H1 (cell line): ENCODE data around the gene FBLN2. TPM values are rescaled to one million over a fixed set of nuclear protein-coding genes. Genes with fewer than 3 reads are reported as not detected.

Experiments used
- CTCF ChIA-PET: fragments of 300-600 bp; sonication (Branson Sonifier 250); formaldehyde crosslinking; loops from one replicate; lab custom pipeline; 2021; ENCODE audit not compliant: partially characterized antibody; lab: Charles Lee
- POLR2A ChIA-PET: fragments of 300-600 bp; sonication (Branson Sonifier 250); formaldehyde crosslinking; loops from one replicate; lab custom pipeline; 2021; ENCODE audit warnings: inconsistent platforms; ENCODE audit not compliant: partially characterized antibody; lab: Charles Lee
- DNase-seq, 2 experiments: peaks; one replicate each; pipeline versions ENCODE4 v3.0.0 to v3.0.0-alpha.2; 2010 to 2022; ENCODE audit warnings: low spot score in 2 of 2, low read depth in 1 of 2, mixed read lengths in 1 of 2
- FAIRE-seq: peaks from 2 replicates; lab custom pipeline; 2011; peaks lifted over from hg19 to GRCh38; lab: Jason Lieb, UNC
- H2AFZ ChIP-seq: 2 replicates; pipeline ENCODE4 v1.8.1; 2012; ENCODE audit warnings: low read length, inconsistent platforms
- H2AK5ac ChIP-seq: 2 replicates; pipeline ENCODE4 v1.6.1; 2013; ENCODE audit warnings: low read depth, low read length
- H2BK120ac ChIP-seq: replicated peaks from 2 replicates; pipeline ENCODE3; 2013; ENCODE audit warnings: low read depth, low read length, inconsistent platforms
- H2BK12ac ChIP-seq: 2 replicates; pipeline ENCODE4 v1.6.1; 2013; ENCODE audit warnings: low read depth, low read length
- H2BK15ac ChIP-seq: 2 replicates; pipeline ENCODE4 v1.6.1; 2013; ENCODE audit warnings: low read length
- H2BK20ac ChIP-seq: 2 replicates; pipeline ENCODE4 v1.6.1; 2013; ENCODE audit warnings: low read length
- H2BK5ac ChIP-seq: 2 replicates; pipeline ENCODE4 v1.6.1; 2013; ENCODE audit warnings: low read depth, low read length
- H3K14ac ChIP-seq: 2 replicates; pipeline ENCODE4 v1.6.1; 2013; ENCODE audit warnings: inconsistent platforms; ENCODE audit not compliant: insufficient read length
- H3K18ac ChIP-seq: 2 replicates; pipeline ENCODE4 v1.6.1; 2013; ENCODE audit warnings: low read length; ENCODE audit errors: extremely low read depth
- H3K23ac ChIP-seq: 2 replicates; pipeline ENCODE4 v1.6.1; 2013; ENCODE audit warnings: inconsistent platforms; ENCODE audit not compliant: insufficient read length
- H3K23me2 ChIP-seq: 2 replicates; pipeline ENCODE4 v1.6.1; 2013; ENCODE audit warnings: low read depth, low read length
- H3K27ac ChIP-seq: 2 replicates; pipeline ENCODE4 v1.6.1; 2011; ENCODE audit warnings: low read depth, low read length, inconsistent platforms
- H3K27me3 ChIP-seq, 4 experiments: replicated peaks in 1 of 4; 1 replicate in 1 of 4; 2 replicates in 3 of 4; pipeline versions ENCODE4 v1.6.1 to v1.8.1; 2011 to 2013; ENCODE audit warnings: low read length in 3 of 4, mild to moderate bottlenecking in 3 of 4, inconsistent platforms in 2 of 4, mixed read lengths in 2 of 4, moderate library complexity in 1 of 4; ENCODE audit not compliant: control insufficient read depth in 3 of 4, insufficient read depth in 3 of 4; ENCODE audit errors: extremely low read depth in 1 of 4
- H3K36me3 ChIP-seq, 4 experiments: 2 replicates each; pipeline versions ENCODE4 v1.6.1 to v1.8.1; 2011 to 2013; ENCODE audit warnings: mild to moderate bottlenecking in 4 of 4, low read length in 3 of 4, moderate library complexity in 2 of 4, control low read depth in 1 of 4, inconsistent platforms in 1 of 4; ENCODE audit not compliant: insufficient read depth in 4 of 4, control insufficient read depth in 2 of 4
- H3K4ac ChIP-seq: replicated peaks from 2 replicates; pipeline ENCODE3; 2013; ENCODE audit warnings: low read length, low read depth, mixed read lengths, inconsistent platforms; ENCODE audit not compliant: insufficient read length
- H3K4me1 ChIP-seq, 4 experiments: replicated peaks in 1 of 4; 1 replicate in 1 of 4; 2 replicates in 3 of 4; pipeline versions ENCODE4 v1.6.1 to v1.8.1; 2011 to 2013; ENCODE audit warnings: low read length in 3 of 4, inconsistent platforms in 2 of 4, mixed read lengths in 1 of 4; ENCODE audit not compliant: insufficient read depth in 4 of 4, control insufficient read depth in 3 of 4
- H3K4me2 ChIP-seq, 2 experiments: 2 replicates each; pipeline versions ENCODE4 v1.6.1 to v1.8.1; 2011 to 2013; ENCODE audit warnings: low read depth in 2 of 2, low read length in 2 of 2, control low read depth in 1 of 2, inconsistent platforms in 1 of 2, mild to moderate bottlenecking in 1 of 2; ENCODE audit not compliant: insufficient read depth in 1 of 2
- H3K4me3 ChIP-seq, 4 experiments: fragments of 200-600, 300-600 bp in 1 of 4; sonication (generic), shearing (Covaris generic), sonication (Bioruptor Twin) in 1 of 4; 2 replicates each; pipeline versions ENCODE4 v1.5.1 to v1.8.1; 2011 to 2016; ENCODE audit warnings: low read length in 4 of 4, low read depth in 3 of 4, control low read depth in 2 of 4, inconsistent platforms in 2 of 4, mild to moderate bottlenecking in 2 of 4, mixed read lengths in 1 of 4, moderate library complexity in 1 of 4; ENCODE audit not compliant: insufficient read depth in 2 of 4; ENCODE audit errors: extremely low read depth in 1 of 4
- H3K56ac ChIP-seq: replicated peaks from 2 replicates; pipeline ENCODE3; 2013; ENCODE audit warnings: low read depth, mild to moderate bottlenecking, mixed read lengths, low read length, inconsistent platforms; ENCODE audit not compliant: insufficient read length
- H3K79me1 ChIP-seq: 2 replicates; pipeline ENCODE4 v1.6.1; 2013; ENCODE audit warnings: low read depth, low read length, control low read depth
- H3K79me2 ChIP-seq, 2 experiments: 2 replicates each; pipeline versions ENCODE4 v1.6.1 to v1.8.1; 2012 to 2013; ENCODE audit warnings: low read length in 2 of 2, mild to moderate bottlenecking in 2 of 2, inconsistent platforms in 1 of 2; ENCODE audit not compliant: insufficient read depth in 2 of 2, control insufficient read depth in 1 of 2
- H3K9ac ChIP-seq, 4 experiments: replicated peaks in 1 of 4; 1 replicate in 1 of 4; 2 replicates in 3 of 4; pipeline versions ENCODE4 v1.6.1 to v1.8.1; 2011 to 2013; ENCODE audit warnings: low read depth in 3 of 4, low read length in 3 of 4, control low read depth in 2 of 4, mild to moderate bottlenecking in 2 of 4, moderate library complexity in 2 of 4, inconsistent platforms in 1 of 4; ENCODE audit errors: extremely low read depth in 1 of 4
- H3K9me3 ChIP-seq, 2 experiments: 2 replicates each; pipeline versions ENCODE4 v1.6.1 to v1.8.1; 2012 to 2013; ENCODE audit warnings: mild to moderate bottlenecking in 2 of 2, moderate library complexity in 2 of 2, control low read depth in 1 of 2, inconsistent platforms in 1 of 2, low read depth in 1 of 2, low read length in 1 of 2, mixed read lengths in 1 of 2; ENCODE audit not compliant: insufficient read depth in 2 of 2
- H4K20me1 ChIP-seq, 2 experiments: replicated peaks in 1 of 2; 2 replicates each; pipeline versions ENCODE3 to v1.8.1; 2011 to 2013; ENCODE audit warnings: inconsistent platforms in 2 of 2, low read length in 2 of 2, mild to moderate bottlenecking in 1 of 2; ENCODE audit not compliant: insufficient read depth in 2 of 2, control insufficient read depth in 1 of 2
- H4K5ac ChIP-seq: 2 replicates; pipeline ENCODE4 v1.6.1; 2013; ENCODE audit warnings: low read length, low read depth, mixed read lengths, inconsistent platforms; ENCODE audit not compliant: insufficient read length
- H4K8ac ChIP-seq: 2 replicates; pipeline ENCODE4 v1.8.0; 2013; ENCODE audit warnings: mild to moderate bottlenecking, moderate library complexity, low read length, inconsistent platforms; ENCODE audit not compliant: insufficient read depth; ENCODE audit errors: extremely low read depth
- H4K91ac ChIP-seq: replicated peaks from 2 replicates; pipeline ENCODE3; 2013; ENCODE audit warnings: low read length, mixed read lengths, inconsistent platforms; ENCODE audit not compliant: insufficient read length
- BCL11A ChIP-seq, 2 experiments: IDR thresholded peaks; one replicate each; pipeline ENCODE4 v1.6.1; 2011; ENCODE audit warnings: low read depth in 2 of 2, low read length in 2 of 2, mild to moderate bottlenecking in 2 of 2
- CBX8 ChIP-seq: fragments of 300-800, 300-1000 bp; sonication (generic); IDR thresholded peaks from 2 replicates; pipeline ENCODE4 v1.7.1; 2016; ENCODE audit warnings: low read depth, low read length, borderline replicate concordance
- CHD1 ChIP-seq: IDR thresholded peaks from 2 replicates; pipeline ENCODE4 v1.6.1; 2012; ENCODE audit warnings: low read depth, low read length, improper control_type of control experiment
- HDAC6 ChIP-seq: IDR thresholded peaks from one replicate; pipeline ENCODE4 v1.7.1; 2012; ENCODE audit warnings: low read depth, mild to moderate bottlenecking, inconsistent platforms, low read length, moderate library complexity
- JUND ChIP-seq: IDR thresholded peaks from 2 replicates; pipeline ENCODE4 v1.6.1; 2011; ENCODE audit warnings: mild to moderate bottlenecking, improper control_type of control experiment, low read length
- MAX ChIP-seq: IDR thresholded peaks from 2 replicates; pipeline ENCODE4 v1.6.1; 2012; ENCODE audit warnings: inconsistent platforms
- RNF2 ChIP-seq: fragments of 200-900, 300-1000 bp; sonication (generic); IDR thresholded peaks from 2 replicates; pipeline ENCODE4 v1.7.1; 2016; ENCODE audit warnings: borderline replicate concordance, low read depth, mild to moderate bottlenecking, antibody characterized with exemption, low read length; ENCODE audit not compliant: poor library complexity, severe bottlenecking; ENCODE audit errors: missing control alignments
- SIX5 ChIP-seq: IDR thresholded peaks from 2 replicates; pipeline ENCODE4 v1.6.1; 2011; ENCODE audit warnings: mild to moderate bottlenecking, low read depth, low read length
- SRF ChIP-seq: IDR thresholded peaks from 2 replicates; pipeline ENCODE4 v1.6.1; 2011; ENCODE audit warnings: mild to moderate bottlenecking, low read depth, low read length, moderate library complexity
- TAF7 ChIP-seq: optimal IDR thresholded peaks from 2 replicates; pipeline ENCODE3; 2011; ENCODE audit warnings: low read depth, mild to moderate bottlenecking, inconsistent platforms, low read length, moderate library complexity, borderline replicate concordance
- TCF12 ChIP-seq: IDR thresholded peaks from 2 replicates; pipeline ENCODE4 v1.6.1; 2011; ENCODE audit warnings: low read depth, mild to moderate bottlenecking, low read length
- WGBS, 2 experiments: shearing (Covaris generic) in 1 of 2; methylation state at CpG; one replicate each; pipeline versions ENCODE4 v1.1.6 to v1.1.7; 2013 to 2015; ENCODE audit warnings: low lambda C conversion rate in 2 of 2, mixed read lengths in 2 of 2, inconsistent platforms in 1 of 2, low coverage in 1 of 2, missing lambda C conversion rate in 1 of 2; ENCODE audit not compliant: insufficient replicate concordance in 2 of 2, insufficient coverage in 1 of 2, insufficient read length in 1 of 2; ENCODE audit errors: extremely low coverage in 1 of 2, missing lambda C conversion rate in 1 of 2; 5-methylcytosine and 5-hydroxymethylcytosine counted together
- polyA plus RNA-seq, 7 experiments: library from polyadenylated mRNA; depleted of rRNA in 3 of 7; stranded (reverse) in 5 of 7; unstranded in 2 of 7; fragments of >200 nt in 5 of 7; fragments of 200-250 nt in 2 of 7; gene quantifications; 1 replicate in 5 of 7; 2 replicates in 1 of 7; 4 replicates in 1 of 7; pipeline versions ENCODE4 v1.2.1 to v1.2.3, GENCODE V29; 2011 to 2013; ENCODE audit warnings: missing spikeins in 2 of 7, mixed read lengths in 2 of 7
- total RNA-seq: library from RNA; stranded (reverse); fragmentation: NEBNext Ultra II Directional; extraction: Animal tissue kit (Norgen Biotek cat#: 25700); gene quantifications from 2 replicates; pipeline ENCODE4 v1.2.1, GENCODE V29; 2021

Gene FBLN2
- total and polyA plus RNA-seq, 2 of the 8 experiments (the other 6 are each of a cell fraction or from before 2014, with no cell fraction given): 17.4 to 24.2 TPM

DNA sequence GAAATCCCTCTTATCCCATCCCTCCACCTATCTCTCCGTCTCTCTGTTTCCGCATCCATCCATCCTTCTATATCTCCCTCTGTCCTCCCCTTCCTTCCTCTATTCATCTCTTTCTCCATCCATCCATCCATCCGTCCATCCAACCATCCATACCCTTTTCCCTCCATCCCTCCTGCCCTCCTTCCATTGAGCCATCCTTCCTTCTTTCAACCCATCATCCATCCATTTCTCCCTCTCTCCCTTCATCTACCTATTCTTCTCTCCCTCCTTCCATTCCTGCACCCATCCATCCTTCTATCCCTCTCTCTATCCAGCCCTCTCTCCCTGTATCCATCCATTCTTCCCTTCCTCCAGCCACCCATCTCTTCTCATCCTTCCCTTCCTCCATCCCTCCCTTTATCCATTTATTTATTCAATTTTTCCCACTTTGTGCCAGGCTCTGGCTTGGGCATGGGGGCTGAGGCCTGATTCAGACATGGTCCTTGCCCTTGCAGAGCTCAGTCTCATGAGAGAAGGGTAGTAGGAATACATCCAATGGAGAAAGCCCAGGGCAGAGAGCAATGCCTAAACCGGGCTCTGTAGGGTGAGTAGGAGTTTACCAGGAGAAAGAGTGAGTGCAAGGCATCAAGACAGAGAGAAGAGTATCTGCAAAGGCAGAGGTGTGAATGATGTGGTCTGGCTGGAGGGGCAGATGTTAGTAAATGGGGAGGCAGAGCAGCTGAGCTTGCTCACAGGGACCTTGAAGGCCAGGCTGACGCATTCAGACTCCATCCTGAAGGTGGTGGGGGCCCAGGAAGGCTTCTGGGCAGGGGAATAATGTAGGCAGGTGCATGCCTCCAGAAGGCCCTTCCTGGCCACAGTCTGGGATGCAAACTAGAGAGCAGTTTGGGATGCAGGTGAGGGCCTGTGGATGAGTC lies 19.5 kb upstream of the FBLN2 start:
- Histone ChIP-seq H3K23me2 (peaks cover 5% of the 10 kb centered on the region; the same call in 1 of the 2 replicates), H4K5ac (no peak overlapping the region), H2AK5ac (peak overlapping the region; percentile 72; the same call in 1 of the 2 replicates), H3K79me2 (no peaks in the 10 kb centered on the region), H3K9ac (0 out of 7 replicates have a peak overlapping the region, but pooled peaks of 1 of the 4 experiments have one; percentile 12), H3K56ac (no peak overlapping the region), H2BK15ac (peak overlapping the region; percentile 40), H2BK120ac (no peak overlapping the region), H3K4ac (no peak overlapping the region), H3K36me3 (no peaks in the 10 kb centered on the region), H3K27ac (no peak overlapping the region), H3K9me3 (no peaks in the 10 kb centered on the region), H3K4me3 (no peak overlapping the region), H3K79me1 (no peaks in the 10 kb centered on the region), H3K14ac (no peak overlapping the region), H3K23ac (no peak overlapping the region), H4K8ac (no peak overlapping the region), H2AFZ (no peak overlapping the region), H2BK20ac (peak overlapping the region; percentile 98; the same call in 1 of the 2 replicates), H3K4me1 (peaks cover 0 to 20% (median 12%) of the 10 kb centered on the region in 4 experiments; a peak in 6 of 7 replicates), H3K4me2 (no peak overlapping the region), H2BK5ac (0 out of 2 replicates have a peak overlapping the region, but pooled peaks have one; percentile 61), H4K91ac (no peak overlapping the region), H3K27me3 (no peaks in the 10 kb centered on the region), H2BK12ac (peak overlapping the region; percentile 75; the same call in 1 of the 2 replicates), H3K18ac (peak overlapping the region; percentile 51), H4K20me1 (no peaks in the 10 kb centered on the region)
- 79 to 100% methylated on average over 3 to 5 of the region's 5 CpGs for WGBS, 2 experiments
- CTCF ChIA-PET: interaction anchor here (0.7 to 51.2 kb wide), 14 partner anchors 10 to 363 kb away, joined by 3 to 856 read pairs (median 4); no protein-coding TSS in a partner anchor
- POLR2A ChIA-PET: interaction anchor here (1.1 kb wide), 1 partner anchor 9 kb away, joined by 3 read pairs; no protein-coding TSS in a partner anchor
- DNase-seq (no peak), FAIRE-seq (no peak)
- TF ChIP-seq CHD1: no peak
- no peak for TF ChIP-seq BCL11A (IDR thresholded peaks at IDR 0.05; ENCODE audit: low read depth in 2 of 2, low read length in 2 of 2)
- no peak for TF ChIP-seq MAX
- no peak for TF ChIP-seq SRF
- no peak for TF ChIP-seq RNF2
- no peak for TF ChIP-seq HDAC6
- TF ChIP-seq CBX8: no peak
- no peak for TF ChIP-seq JUND
- no peak for TF ChIP-seq TAF7
- no peak for TF ChIP-seq SIX5
- no peak for TF ChIP-seq TCF12
